Stimulated activated naive B cell treated with anti-CD40 and anti-IgM and Interleukin-4, amounts not matched to agents 10 μg/mL and 1 μg/mL and 100 μg/mL, for 72 hours (primary cell): ENCODE results near the gene WIF1.

ENCODE experiments used
- ATAC-seq, 2 donors: fragments of 150-1000 bp; cut with Tn5 transposase; replicated peaks; 2 replicates each; pipeline ENCODE4 v1.10.0; 2021; ENCODE audit warnings: moderate library complexity in 1 of 2
- DNase-seq: peaks from one replicate; pipeline ENCODE4 v3.0.0; 2021
- H3K27ac Mint-ChIP-seq: one replicate; pipeline ENCODE4 v1.8.0; 2022; ENCODE audit warnings: mild to moderate bottlenecking, mixed read lengths
- H3K27me3 Mint-ChIP-seq, 2 donors: one replicate each; pipeline ENCODE4 v1.8.0; 2022; ENCODE audit warnings: mixed read lengths in 2 of 2
- H3K36me3 Mint-ChIP-seq, 2 donors: one replicate each; pipeline ENCODE4 v1.8.0; 2022; ENCODE audit warnings: mixed read lengths in 2 of 2, mild to moderate bottlenecking in 1 of 2
- H3K4me1 Mint-ChIP-seq, 2 donors: one replicate each; pipeline ENCODE4 v1.8.0; 2022; ENCODE audit warnings: mixed read lengths in 2 of 2, mild to moderate bottlenecking in 1 of 2
- H3K4me3 Mint-ChIP-seq, 2 donors: one replicate each; pipeline ENCODE4 v1.8.0; 2022; ENCODE audit warnings: mild to moderate bottlenecking in 2 of 2, mixed read lengths in 2 of 2, moderate library complexity in 1 of 2
- H3K9me3 Mint-ChIP-seq, 2 donors: one replicate each; pipeline ENCODE4 v1.8.0; 2022; ENCODE audit warnings: mixed read lengths in 2 of 2, mild to moderate bottlenecking in 1 of 2

WIF1 gene

DNA sequence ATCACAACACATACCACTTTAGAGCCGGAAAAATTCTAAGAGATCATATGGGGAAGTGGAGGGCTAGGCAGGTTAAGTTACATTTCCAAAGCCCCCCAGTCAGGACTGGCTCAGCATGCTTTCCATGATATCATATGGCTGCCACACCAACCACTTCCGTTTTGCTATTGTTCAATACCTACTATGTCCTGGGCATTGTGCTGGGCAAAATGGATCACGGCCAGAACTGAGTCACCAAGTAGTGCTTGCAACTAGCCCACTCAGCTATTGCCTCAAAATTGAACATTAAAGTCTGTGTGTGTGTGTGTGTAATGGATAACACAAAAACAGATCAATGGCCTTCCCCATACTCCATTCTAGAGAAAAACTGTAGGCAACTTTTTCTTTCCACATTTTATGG, 22.7 kb downstream of the WIF1 start:
- Mint-ChIP-seq H3K4me1 (no peaks in the 10 kb centered on the region), H3K9me3 (no peaks in the 10 kb centered on the region), H3K27me3 (peaks cover 35 to 52% of the 10 kb centered on the region in 2 donors)

DNA sequence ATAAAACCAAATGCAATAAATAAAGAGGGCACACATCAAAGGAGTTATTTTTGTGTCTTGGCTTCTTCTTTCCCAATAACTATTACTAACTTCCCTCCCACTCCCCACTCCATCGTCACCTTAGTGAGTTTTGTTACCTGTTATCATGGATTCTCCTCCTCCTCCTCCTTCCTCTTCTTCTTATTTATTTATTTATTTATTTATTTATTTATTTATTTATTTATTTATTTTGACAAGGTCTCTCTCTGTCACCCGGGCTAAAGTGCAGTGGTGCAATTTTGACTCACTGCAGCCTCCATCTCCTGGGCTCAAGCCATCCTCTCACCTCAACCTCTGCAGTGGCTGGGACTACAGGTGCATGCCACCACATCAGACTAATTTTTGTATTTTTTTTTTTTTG, 26.4 kb downstream of the WIF1 start:
- Mint-ChIP-seq H3K4me1 (no peaks in the 10 kb centered on the region), H3K27ac (no peak overlapping the region), H3K27me3 (peaks cover 34 to 60% of the 10 kb centered on the region in 2 donors), H3K4me3 (no peak overlapping the region), H3K9me3 (peaks cover 0 to 2% of the 10 kb centered on the region in 2 donors), H3K36me3 (no peaks in the 10 kb centered on the region)
- ATAC-seq (no peak), DNase-seq (no peak)

More for the DNA sequence above, 22.7 kb downstream of the WIF1 start:
- DNase-seq (no peak), ATAC-seq (no peak)
- Mint-ChIP-seq H3K36me3 (no peaks in the 10 kb centered on the region), H3K4me3 (no peak overlapping the region), H3K27ac (no peak overlapping the region)

DNA sequence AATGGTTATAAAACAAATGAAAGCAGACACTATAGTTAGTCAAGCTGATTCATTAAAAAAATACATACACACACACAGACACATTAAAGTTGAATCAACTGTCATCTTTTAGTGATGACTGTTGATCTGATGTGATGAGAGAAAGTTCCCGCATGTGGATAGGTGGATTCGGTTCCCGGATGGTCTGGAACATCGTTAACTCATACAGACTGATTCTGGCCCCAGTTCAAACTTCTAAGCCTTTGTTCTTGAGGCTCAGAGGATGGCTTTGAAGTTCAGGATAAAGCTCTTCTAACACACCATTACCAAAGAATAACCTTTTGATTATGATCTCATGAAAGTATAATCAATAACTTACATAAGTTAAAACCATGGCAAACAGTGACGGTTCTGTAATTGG, 27.5 kb downstream of the WIF1 start:
- no peak overlapping the region for H3K4me3 Mint-ChIP-seq
- peaks cover 0 to 2% of the 10 kb centered on the region in 2 donors for H3K9me3 Mint-ChIP-seq
- H3K27me3 Mint-ChIP-seq = peaks cover 26 to 54% of the 10 kb centered on the region in 2 donors
- no peak overlapping the region for H3K27ac Mint-ChIP-seq
- ATAC-seq (no peak), DNase-seq (no peak)
- H3K4me1 Mint-ChIP-seq = no peaks in the 10 kb centered on the region
- H3K36me3 Mint-ChIP-seq = no peaks in the 10 kb centered on the region

DNA sequence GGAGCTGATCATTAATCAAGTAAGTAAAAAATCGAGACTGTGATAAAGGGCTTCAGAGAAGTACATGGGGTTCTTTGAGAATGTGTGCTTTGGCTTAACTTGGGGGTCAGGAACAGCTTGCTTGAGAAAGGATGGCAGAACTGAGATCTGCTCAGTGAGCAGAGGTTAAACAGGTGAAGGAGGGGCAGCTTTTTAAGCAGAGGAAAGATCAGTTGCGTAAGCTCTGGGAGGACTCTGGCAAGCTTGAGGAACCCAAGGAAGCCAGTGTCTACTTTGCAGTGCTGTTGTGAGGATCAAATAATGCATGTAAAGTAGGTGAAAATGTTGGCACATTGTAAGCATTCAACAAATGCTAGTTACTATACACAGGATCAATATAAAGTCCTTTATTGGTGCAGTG, 30.6 kb downstream of the WIF1 start:
- Mint-ChIP-seq H3K36me3 (no peaks in the 10 kb centered on the region), H3K27me3 (peaks cover 11 to 40% of the 10 kb centered on the region in 2 donors), H3K4me1 (no peaks in the 10 kb centered on the region)

DNA sequence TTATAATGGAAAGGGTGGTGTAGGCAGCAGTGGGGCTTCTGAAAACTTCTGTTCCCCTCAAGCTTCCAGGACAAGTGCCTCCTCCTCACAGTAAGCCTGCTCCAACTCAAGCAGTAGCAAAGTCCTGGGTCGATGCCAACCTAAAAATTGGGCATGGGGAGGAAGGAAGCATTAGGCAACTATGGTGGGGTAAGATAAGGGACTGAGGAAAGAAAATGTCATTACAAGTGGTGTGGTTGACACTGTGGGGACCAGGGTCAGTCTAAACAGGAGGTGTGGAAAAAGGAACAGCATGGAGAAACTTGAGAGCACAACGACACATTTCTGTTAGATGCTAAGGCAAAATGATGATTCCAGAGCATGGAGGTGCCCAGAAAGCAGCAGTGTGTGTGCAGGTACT, 34.9 kb downstream of the WIF1 start:
- Mint-ChIP-seq H3K4me1 (no peaks in the 10 kb centered on the region), H3K4me3 (no peak overlapping the region), H3K27ac (no peak overlapping the region), H3K9me3 (no peaks in the 10 kb centered on the region), H3K27me3 (peaks cover 11 to 21% of the 10 kb centered on the region in 2 donors), H3K36me3 (no peaks in the 10 kb centered on the region)
- DNase-seq (no peak), ATAC-seq (no peak)

More for the DNA sequence above, 30.6 kb downstream of the WIF1 start:
- no peak overlapping the region for H3K27ac Mint-ChIP-seq
- no peak overlapping the region for H3K4me3 Mint-ChIP-seq
- DNase-seq = no peak
- H3K9me3 Mint-ChIP-seq = peaks cover 0 to 2% of the 10 kb centered on the region in 2 donors
- no peak for ATAC-seq

DNA sequence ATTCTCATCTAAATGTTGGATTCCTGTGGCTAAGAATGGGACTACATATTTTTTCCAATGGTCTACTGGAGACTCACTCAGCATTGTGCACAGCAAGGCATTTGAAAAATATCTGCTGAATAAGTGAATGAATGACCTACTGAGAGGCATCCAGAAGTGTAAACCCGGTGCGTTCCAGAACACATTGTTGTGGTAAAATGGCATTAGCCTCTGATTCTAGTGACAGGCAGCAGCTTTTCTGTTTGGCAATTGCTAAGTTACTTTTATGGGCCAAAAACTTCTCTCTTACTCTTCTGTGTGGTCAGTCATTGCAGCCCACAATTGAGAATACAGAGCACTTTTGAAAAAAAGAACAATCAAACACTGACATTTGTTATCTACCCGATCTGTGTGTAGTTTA, 36.5 kb downstream of the WIF1 start:
- no peak overlapping the region for H3K4me3 Mint-ChIP-seq
- H3K9me3 Mint-ChIP-seq = no peaks in the 10 kb centered on the region
- H3K36me3 Mint-ChIP-seq = no peaks in the 10 kb centered on the region
- no peaks in the 10 kb centered on the region for H3K4me1 Mint-ChIP-seq
- peaks cover 11 to 21% of the 10 kb centered on the region in 2 donors for H3K27me3 Mint-ChIP-seq
- no peak overlapping the region for H3K27ac Mint-ChIP-seq
- ATAC-seq (no peak), DNase-seq (no peak)

DNA sequence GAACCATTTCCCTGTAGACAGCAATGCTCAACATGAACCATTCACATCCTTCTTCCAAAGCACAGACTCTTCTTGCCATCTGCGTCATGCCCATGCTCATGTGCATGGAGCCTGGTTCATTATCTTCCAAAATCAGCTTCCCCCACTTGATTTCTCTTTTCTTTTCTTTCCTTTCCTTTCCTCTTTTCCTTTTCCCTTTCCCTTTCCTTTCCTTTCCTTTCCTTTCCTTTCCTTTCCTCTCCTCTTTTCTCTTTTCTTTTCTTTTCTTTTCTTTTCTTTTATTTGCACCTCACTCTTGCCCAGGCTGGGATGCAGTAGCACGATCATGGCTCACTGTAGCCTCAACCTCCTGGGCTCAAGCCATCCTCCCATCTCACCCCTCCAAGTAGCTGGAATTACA, 37.5 kb downstream of the WIF1 start:
- H3K27me3 Mint-ChIP-seq = peaks cover 11 to 21% of the 10 kb centered on the region in 2 donors
- no peak for DNase-seq
- H3K4me1 Mint-ChIP-seq = no peaks in the 10 kb centered on the region
- no peak overlapping the region for H3K27ac Mint-ChIP-seq
- no peak overlapping the region for H3K4me3 Mint-ChIP-seq
- ATAC-seq = no peak
- H3K9me3 Mint-ChIP-seq = no peaks in the 10 kb centered on the region
- H3K36me3 Mint-ChIP-seq = no peaks in the 10 kb centered on the region

DNA sequence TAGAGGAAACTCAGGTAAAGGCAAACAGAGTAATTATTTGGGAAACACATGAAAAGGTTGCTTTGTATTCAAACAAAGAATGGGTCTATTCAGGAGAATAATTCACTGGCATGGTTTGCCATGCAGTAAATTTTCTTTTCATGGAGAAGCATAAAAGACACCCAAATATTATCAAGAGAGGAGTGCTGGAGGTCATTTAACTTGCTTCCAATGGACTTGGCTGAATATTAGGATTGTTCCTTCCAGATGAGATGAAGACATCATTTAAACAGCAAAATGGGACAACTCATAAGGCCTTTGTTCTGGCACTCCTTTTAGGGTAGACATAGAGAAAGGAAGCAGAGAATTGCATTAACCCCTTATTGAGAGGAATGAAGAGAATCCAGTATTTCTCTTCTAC, 38.7 kb downstream of the WIF1 start:
- Mint-ChIP-seq H3K4me1 (no peaks in the 10 kb centered on the region), H3K4me3 (no peak overlapping the region), H3K9me3 (no peaks in the 10 kb centered on the region), H3K27me3 (peaks cover 14 to 25% of the 10 kb centered on the region in 2 donors), H3K36me3 (no peaks in the 10 kb centered on the region), H3K27ac (no peak overlapping the region)
- DNase-seq = no peak
- no peak for ATAC-seq

DNA sequence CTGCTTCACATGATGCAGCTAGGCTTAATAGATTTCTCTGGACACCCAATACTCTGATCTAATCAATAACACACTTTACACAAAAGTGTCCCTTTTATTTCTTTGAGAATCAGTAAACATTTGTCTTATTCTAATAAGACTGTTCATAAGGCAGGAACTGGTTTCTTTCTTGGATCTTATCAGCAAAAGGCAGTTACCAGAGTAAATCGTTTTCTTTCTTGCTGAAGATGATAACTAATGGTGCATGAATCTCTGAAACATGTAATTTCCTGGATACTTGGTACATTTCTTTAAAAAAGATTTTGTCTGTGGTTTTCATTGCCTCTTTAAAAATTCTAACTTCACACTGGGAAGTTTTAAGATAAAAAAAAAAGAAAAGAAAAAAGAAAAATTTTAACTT, 39.6 kb downstream of the WIF1 start:
- DNase-seq = no peak
- Mint-ChIP-seq H3K4me1 (no peaks in the 10 kb centered on the region), H3K36me3 (no peaks in the 10 kb centered on the region)

DNA sequence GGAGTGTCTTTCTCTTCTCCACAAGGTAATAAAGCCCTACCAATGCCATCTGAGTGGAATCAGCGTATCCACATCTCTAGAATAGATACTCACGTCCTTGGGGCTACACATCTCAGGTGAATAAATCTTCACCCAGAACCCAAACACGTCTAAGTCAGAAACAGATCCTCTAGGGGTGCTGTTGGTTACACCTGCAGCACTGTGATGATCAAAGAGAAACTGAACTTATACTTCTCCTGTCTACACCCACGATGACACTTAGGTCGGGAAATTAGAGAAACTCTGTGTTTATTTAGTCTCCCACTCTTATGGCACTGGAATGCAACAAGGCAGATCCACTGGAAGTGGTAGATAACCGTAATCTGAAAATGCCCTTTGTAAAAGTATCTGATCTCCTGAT, 46.2 kb downstream of the WIF1 start:
- Mint-ChIP-seq H3K4me1 (peaks cover 9 to 11% of the 10 kb centered on the region in 2 donors), H3K27me3 (peaks cover 7 to 10% of the 10 kb centered on the region in 2 donors), H3K36me3 (no peaks in the 10 kb centered on the region), H3K9me3 (no peaks in the 10 kb centered on the region), H3K27ac (no peak overlapping the region), H3K4me3 (no peak overlapping the region)
- DNase-seq = no peak
- ATAC-seq = no peak

More for the DNA sequence above, 39.6 kb downstream of the WIF1 start:
- no peaks in the 10 kb centered on the region for H3K9me3 Mint-ChIP-seq
- peaks cover 18 to 26% of the 10 kb centered on the region in 2 donors for H3K27me3 Mint-ChIP-seq
- no peak overlapping the region for H3K4me3 Mint-ChIP-seq
- ATAC-seq = no peak
- no peak overlapping the region for H3K27ac Mint-ChIP-seq

DNA sequence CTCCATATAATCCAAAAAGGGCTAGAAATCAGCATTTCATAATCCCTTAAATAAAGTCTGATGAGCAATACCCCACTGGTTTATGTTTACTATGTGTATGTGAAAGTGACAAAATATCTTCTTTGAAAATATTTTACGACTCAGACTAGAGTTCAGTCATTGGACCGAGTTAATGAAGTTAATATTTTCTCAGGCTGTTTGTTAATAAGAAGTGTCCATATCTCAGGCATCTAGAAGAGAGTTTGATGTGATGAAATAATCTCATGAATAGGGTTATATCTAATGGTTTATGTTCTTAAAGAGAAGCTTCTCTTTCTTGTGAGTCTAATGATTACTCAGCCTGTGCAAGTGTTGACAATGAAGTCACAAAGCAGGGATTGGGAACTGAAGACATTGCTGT, 51.8 kb downstream of the WIF1 start:
- ATAC-seq (no peak), DNase-seq (no peak)
- Mint-ChIP-seq H3K27me3 (peaks cover 0 to 9% of the 10 kb centered on the region in 2 donors), H3K4me1 (peaks cover 9 to 11% of the 10 kb centered on the region in 2 donors), H3K36me3 (no peaks in the 10 kb centered on the region), H3K27ac (no peak overlapping the region), H3K9me3 (no peaks in the 10 kb centered on the region), H3K4me3 (no peak overlapping the region)

DNA sequence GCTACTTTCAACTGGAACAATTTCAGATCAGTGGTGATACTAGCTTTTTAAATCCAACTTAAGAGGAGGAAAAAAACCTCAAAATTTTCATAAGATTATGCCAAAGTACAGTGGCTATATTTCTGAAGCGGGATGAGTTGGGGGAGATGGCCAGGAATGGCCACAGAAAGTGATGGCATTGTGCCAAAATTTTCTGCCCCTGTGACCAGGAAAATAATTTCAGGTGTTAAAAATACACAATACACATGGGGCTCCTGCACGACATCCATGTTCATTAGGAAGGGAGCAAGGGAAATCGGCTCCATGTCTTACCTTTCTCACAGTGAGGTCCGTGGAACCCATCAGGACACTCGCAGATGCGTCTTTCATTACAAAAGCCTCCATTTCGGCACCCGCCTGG, 53.7 kb downstream of the WIF1 start:
- DNase-seq = no peak
- H3K9me3 Mint-ChIP-seq = no peaks in the 10 kb centered on the region
- no peak overlapping the region for H3K27ac Mint-ChIP-seq
- H3K27me3 Mint-ChIP-seq = peaks cover 0 to 9% of the 10 kb centered on the region in 2 donors
- no peaks in the 10 kb centered on the region for H3K36me3 Mint-ChIP-seq
- no peak for ATAC-seq
- peaks cover 0 to under 1% of the 10 kb centered on the region in 2 donors for H3K4me1 Mint-ChIP-seq
- no peak overlapping the region for H3K4me3 Mint-ChIP-seq

DNA sequence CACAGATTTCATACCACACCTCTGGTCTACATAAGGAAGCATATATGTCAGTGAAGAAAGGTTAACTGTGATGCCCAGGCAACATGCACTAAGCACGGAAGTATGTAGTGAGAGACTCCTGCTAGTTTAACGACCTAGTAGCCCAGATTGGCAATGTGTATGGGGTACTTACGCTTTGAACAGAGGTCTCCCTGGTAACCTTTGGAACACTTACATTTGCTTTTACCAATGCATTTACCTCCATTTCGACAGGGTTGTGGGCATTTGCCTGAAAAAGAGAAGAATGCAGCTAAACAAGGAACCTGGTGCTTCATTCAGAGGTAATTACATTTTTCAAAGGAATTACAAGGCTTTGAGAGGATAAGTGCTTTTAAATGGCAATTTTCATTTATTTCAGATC, 65.2 kb downstream of the WIF1 start:
- H3K4me1 Mint-ChIP-seq = no peaks in the 10 kb centered on the region
- H3K36me3 Mint-ChIP-seq = no peaks in the 10 kb centered on the region
- no peak overlapping the region for H3K27ac Mint-ChIP-seq
- H3K9me3 Mint-ChIP-seq = peaks cover 0 to 5% of the 10 kb centered on the region in 2 donors
- ATAC-seq (no peak), DNase-seq (no peak)
- peaks cover 15 to 44% of the 10 kb centered on the region in 2 donors for H3K27me3 Mint-ChIP-seq
- H3K4me3 Mint-ChIP-seq = no peak overlapping the region

DNA sequence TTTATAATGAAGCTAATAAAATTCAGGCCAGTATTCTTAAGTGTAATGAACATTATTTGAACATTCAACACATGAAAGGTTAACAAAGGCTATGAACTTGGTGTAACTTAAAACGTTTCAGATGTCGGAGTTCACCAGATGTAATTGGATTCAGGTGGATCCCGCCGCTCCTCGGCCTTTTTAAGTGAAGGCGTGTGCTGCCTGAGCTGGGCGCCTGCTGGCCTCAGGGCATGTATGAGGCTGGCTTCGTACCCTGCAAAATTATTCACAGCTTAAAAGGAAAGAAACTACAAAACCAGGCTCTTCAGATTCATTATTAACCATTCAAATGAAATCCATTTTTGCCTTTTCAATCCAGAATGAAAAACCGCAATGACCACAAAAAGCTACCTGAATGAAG, 69.9 kb downstream of the WIF1 start:
- H3K27me3 Mint-ChIP-seq = peaks cover 23 to 29% of the 10 kb centered on the region in 2 donors
- DNase-seq = no peak
- H3K4me1 Mint-ChIP-seq = no peaks in the 10 kb centered on the region
- H3K4me3 Mint-ChIP-seq = no peak overlapping the region
- no peak for ATAC-seq
- H3K27ac Mint-ChIP-seq = no peak overlapping the region
- peaks cover 0 to 1% of the 10 kb centered on the region in 2 donors for H3K9me3 Mint-ChIP-seq
- H3K36me3 Mint-ChIP-seq = no peaks in the 10 kb centered on the region

DNA sequence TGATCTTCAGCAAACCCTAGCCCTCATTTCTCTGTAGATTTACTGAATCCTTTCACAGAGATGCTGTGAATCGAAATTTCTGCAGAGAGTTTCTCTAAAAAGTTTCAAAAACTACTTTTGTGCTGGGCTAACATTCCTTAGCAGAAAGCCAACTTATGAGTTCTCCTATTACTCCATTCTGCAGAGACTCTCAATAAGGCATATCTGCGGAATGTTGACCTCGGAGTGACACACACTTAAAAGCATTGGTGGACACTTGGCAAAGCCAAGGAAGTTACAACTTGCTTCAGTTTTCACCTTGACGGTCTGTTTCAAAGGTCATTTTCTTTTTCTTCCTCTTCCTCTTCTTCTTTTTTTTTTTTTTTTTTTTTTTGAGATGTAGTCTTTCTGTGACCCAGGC, 75.8 kb downstream of the WIF1 start:
- H3K4me3 Mint-ChIP-seq = no peak overlapping the region
- H3K36me3 Mint-ChIP-seq = no peaks in the 10 kb centered on the region
- DNase-seq = no peak
- H3K27me3 Mint-ChIP-seq = peaks cover 32 to 39% of the 10 kb centered on the region in 2 donors
- no peak overlapping the region for H3K27ac Mint-ChIP-seq
- ATAC-seq = no peak
- no peaks in the 10 kb centered on the region for H3K9me3 Mint-ChIP-seq
- H3K4me1 Mint-ChIP-seq = no peaks in the 10 kb centered on the region

DNA sequence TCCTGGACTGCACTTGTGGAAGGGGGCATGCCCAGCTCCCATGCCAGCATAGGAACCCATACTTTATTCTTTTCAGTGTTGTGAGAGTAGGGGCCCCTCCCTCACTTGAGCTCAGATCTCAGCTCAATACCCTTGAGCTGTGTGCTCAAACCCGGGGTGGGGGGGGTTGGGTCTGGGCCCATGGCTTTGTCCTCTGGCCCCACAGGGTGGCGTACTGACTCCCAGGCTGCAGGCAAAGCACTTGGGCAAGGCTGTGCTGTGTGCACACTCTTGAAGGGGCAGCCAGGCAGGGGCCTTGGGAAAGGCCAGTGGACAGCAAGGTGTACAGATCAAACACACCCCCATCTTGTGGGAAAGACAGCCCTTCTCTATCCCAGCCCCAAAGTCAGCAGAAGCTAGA, 81.8 kb downstream of the WIF1 start:
- ATAC-seq = no peak
- Mint-ChIP-seq H3K4me1 (no peaks in the 10 kb centered on the region), H3K4me3 (no peak overlapping the region)

More for the DNA sequence above, 81.8 kb downstream of the WIF1 start:
- no peaks in the 10 kb centered on the region for H3K36me3 Mint-ChIP-seq
- peaks cover 31 to 35% of the 10 kb centered on the region in 2 donors for H3K27me3 Mint-ChIP-seq
- no peak overlapping the region for H3K27ac Mint-ChIP-seq
- DNase-seq = no peak
- H3K9me3 Mint-ChIP-seq = peaks cover 7 to 13% of the 10 kb centered on the region in 2 donors
